Measurements from ENCODE around the gene NFATC1.

NFATC1 gene

DNA sequence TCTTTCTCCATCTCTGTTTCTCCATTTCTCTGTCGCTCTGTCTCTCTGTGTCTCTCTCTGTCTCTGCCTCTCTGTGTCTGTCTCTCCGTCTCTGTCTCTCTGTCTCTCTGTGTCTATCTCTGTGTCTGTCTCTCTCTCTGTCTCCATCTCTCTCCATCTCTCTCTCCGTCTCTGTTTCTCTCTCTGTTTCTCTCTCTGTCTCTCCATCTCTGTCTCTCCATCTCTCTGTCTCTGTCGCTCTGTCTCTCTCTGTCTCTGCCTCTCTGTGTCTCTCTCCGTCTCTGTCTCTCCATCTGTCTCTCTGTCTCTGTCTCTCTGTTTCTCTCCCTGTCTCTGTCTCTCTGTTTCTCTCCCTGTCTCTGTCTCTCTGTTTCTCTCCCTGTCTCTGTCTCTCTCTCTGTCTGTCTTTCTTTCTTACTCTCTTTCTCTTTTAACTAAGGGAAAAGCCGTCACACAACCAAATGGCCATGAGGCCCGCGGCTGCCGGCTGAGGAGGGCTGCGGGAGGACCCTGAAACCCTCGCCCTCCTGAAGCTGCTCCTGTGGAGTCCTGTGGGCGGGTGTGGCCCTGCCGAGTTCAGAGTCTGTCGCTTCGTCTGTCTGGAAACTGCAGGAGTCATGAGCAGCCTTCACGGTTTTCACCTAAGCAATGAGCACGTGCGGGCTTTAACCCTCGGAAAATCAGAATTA lies 29.3 kb downstream of the NFATC1 start:
- no peak for DNase-seq

DNA sequence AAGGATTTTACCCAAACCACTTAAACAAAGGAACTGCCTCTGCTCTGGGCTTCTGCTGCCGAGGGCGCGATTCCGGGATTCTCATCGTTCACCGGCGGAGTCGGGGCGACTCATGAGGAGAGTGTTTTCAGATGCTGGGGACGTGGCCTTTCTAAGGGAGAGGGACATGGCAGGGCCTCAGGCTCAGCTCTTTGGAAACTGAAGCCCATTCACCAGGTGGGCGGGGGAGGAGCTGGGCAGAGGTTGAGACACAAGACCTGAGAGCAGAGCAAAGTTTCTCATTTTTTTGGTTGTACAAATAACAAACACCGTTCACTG lies 29.8 kb downstream of the NFATC1 start:
- no peak for DNase-seq

DNA sequence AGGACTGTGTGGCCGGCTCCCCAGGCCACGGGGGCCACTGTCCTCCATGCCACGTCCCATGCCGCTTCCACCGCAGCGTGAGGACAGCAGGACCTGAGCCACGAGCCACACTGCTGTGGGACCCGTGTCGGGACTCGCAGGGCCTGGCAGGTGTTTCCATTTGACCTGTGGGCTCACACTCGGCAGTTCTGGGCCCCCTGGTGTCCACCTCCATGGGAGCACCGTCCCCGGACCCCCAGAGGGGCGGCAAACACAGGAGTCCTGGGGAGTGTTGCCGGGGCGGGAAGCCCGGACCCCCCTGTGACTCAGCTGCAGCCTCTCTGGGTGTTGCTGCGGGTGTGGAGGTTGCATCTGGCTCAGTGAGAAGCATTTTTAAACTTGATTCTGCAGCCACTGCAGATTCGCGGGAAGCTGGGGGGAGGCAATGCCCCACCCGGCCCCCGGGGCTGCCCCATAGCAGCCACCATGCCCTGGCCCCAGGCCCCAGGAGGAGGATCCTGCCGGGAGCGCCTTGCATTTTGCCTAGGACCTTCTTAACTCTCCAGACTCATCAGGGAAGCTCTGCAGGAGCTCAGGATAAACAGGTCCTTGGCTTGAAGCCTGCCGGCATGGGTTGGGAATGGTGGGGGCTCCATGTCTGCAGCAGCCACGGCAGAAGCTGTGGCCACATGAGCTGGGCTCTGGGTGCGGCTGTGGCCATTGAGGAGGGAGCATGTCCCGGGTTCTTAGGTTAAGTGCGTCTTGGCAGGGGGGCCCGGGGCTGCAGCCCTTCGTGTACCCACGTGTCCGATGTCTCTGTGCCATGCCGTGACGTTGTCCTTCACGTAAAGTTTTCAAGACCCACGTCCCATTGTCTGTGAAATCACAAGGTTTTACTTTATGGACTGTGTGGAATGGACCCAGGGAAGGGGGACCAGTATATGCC lies 30.9 kb downstream of the NFATC1 start:
- DNase-seq: no peak

DNA sequence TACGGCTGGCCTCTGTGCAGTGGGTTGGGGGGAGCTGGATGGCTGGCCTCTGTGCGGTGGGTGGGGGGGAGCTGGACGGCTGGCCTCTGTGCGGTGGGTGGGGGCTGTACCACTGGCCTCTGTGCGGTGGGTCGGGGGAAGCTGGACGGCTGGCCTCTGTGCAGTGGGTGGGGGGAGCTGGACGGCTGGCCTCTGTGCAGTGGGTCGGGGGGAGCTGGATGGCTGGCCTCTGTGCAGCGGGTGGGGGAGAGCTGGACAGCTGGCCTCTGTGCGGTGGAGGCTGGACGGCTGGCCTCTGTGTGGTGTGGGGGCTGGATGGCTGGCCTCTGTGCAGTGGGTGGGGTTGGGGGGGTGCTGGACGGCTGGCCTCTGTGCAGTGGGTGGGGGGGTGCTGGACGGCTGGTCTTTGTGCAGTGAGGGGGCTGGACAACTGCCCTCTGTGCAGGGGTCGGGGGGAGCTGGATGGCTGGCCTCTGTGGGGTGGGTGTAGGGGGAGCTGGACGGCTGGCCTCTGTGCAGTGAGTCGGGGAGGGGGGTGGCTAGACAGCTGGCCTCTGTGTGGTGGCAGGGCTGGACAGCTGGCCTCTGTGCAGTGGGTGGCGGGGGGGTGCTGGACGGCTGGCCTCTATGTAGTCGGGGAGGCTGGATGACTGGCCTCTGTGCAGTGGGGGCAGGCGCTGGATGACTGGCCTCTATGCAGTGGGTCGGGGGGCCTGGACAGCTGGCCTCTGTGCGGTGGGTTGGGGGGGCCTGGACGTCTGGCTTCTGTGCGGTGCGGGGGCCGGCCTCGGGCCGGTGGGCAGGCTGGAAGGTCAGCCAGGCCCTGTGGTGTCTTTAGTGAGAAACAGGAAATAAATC lies 31.9 kb downstream of the NFATC1 start:
- DNase-seq: no peak

DNA sequence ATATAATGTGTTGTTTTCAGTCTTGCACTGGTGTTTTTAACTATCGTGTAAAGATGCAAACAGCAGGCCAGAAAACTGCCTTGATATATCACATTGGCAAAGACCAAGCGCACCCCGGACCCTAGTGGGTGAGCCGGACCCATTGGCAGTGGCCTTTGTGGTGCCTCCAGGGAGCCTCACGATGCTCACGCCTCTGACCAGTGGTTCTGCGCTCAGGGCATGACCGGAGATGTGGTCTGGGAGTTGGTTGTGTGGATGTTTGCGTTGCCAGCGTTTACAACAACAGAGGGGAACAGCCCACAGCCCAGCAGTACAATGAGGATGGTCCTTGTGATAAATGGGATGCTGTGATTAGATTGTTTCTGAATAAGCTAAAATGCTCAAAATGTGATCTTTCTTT lies 32.6 kb downstream of the NFATC1 start:
- DNase-seq: no peak

DNA sequence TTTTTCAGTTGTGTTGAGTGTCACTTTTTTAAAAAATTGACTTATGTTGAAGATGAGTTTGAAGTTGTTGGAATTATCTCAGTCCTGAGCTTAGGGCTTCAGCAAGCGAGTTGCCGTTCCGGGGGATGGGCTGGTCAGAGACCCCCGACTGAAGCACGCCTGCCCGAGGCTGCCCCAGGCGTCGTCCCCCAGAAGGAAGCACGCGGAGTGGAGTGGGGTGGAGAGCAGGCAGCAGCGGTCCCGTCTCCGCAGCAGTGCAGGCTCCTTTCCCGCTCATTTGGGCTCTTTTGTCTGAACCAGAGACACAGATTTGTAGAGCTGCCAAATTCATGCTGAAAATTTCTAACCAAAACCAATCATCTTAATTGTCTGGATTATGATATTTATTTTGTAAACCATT lies 33.7 kb downstream of the NFATC1 start:
- no peak for DNase-seq

DNA sequence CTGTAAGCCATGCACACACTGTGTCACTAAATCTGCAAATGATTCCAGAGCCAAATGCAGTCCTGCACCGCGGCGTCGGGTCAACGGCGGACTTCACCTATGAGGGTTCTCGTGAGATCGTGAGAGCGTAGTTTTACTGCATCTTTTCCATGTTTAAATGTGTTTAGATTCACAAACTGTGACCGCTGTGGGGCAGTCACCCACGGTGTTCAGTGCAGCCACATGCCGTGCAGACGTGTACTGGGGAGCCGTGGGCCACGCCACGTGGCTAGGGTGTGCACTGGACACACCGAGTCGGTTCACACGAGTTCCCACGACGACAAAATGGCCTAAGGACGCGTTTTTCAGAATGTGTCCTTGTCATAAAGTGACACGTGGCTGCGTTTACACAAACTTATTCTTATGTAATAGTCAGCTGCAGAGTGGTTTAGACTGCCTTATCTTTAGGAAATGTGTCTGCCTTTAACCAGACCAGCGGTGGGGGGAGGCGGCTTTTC lies 34.1 kb downstream of the NFATC1 start:
- no peak for DNase-seq

DNA sequence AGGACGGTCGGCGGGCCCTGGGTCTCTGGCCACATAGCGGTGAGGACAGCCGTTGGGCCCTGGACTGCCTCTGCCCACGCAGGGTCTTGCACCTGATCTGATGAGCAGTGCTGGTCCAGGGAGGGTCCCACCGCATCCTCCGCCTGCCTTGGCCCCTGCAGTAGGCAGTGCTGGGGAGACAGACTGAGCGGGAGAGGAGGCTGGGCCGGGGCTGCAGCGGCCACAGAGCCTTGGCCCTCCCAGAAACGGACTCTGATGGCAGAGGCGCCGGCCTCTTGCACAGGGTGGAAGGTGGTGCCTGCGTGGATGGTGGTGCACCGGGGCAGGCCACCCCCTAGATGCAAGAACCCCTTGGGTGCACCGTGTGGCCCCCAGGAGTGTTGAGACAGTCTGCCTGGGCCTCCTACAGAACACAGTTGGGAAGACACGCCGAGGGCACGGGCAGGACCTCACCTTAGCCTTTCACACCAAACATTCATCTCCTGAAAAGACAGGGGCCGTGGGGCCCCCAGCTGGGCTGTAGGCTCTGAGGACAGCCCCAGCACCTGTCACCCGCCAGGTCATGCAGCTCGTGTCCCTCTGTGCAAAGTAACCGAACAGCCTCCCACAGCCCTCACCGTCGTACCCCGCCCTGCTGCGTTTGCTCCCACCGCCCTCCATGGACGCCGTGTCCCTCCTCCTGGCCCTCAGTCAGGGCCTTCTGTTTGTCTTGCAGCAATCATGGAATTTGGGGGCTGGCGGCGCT lies 36.8 kb downstream of the NFATC1 start:
- no peak for DNase-seq

DNA sequence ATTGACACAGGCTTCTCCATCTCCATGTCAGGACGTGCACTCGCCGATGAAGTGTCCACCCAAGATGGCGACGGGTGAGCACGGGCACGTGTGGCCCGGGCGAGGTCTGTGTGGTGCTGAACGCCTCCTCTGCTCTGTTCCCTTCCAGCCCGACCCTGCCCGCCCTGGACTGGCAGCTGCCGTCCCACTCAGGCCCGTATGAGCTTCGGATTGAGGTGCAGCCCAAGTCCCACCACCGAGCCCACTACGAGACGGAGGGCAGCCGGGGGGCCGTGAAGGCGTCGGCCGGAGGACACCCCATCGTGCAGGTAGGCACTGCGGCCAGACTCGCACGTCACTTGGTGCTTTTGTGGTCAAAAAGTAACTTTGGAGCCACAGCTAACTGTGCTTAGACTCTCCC lies 37.7 kb downstream of the NFATC1 start:
- no peak for DNase-seq

DNA sequence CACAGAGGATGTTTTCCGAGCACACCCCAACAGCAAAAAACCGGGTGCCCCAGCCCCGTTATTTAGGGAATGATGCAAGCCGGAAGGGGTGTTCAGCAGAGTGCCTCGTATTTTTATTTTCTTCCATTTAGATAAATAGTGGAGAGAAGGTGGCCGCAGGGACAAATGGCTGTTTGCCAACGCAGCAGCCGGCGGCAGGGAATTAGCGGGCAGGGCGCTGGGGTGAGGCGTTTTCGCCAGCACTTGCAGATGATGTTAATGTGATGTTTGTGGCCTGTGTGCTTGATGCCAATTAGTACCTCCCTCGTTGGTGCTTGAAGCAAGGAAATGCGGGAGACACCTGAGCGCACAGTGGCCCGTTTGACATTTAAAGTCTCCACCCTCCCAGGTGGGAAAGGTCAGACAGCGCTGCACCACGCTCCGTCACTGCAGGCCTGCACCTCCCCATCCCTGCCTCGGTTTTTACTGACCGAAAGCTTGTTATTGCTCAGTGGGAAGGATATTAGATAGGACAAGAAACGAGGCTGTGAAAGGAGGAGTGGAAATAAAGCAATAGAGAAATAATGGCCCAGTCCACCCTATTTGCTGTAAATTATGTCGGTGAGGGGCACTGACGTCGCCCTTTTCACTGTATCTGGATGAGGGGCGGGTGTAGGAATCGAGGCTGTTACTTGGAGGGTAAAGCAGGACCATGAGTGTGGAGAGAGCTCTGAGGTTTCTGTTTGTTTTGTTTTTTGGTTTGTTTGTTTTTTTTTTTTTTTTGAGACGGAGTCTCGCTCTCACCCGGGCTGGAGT lies 39.1 kb downstream of the NFATC1 start:
- no peak for DNase-seq

DNA sequence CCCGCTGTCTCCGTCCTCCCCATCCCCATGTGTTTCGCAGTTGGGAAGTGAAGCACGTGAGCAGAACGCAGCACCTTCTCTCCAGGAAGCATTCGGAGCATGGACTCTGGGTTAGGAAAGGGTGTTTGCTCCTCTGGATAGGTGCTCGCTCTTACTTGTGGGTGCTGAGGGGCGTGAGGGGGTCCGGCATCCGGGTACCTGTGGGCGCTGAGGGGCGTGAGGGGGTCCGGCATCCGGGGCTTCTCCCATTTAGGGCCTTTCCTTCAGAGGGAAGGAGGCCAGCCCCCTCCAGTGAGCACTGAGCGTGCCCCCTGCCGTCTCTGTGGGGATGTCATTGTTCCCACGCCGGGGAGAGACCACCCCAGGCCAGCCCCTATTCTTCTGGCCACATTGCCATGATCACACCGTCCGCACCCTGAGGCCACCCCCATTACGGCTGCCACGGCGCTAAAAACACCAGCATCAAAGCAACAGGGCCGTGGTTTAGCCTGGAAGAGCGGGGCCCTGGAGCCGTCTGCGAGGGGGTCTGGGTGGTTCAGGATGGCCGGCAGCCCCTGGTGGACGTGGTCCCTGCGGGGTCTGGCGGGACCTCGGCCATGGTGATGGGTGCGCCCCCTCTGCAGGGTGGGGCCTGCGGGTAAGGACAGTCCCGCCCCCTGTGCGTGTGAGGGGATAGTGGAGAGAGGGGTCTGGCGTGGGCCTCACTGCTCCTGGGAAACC lies 41.0 kb downstream of the NFATC1 start:
- DNase-seq: no peak

DNA sequence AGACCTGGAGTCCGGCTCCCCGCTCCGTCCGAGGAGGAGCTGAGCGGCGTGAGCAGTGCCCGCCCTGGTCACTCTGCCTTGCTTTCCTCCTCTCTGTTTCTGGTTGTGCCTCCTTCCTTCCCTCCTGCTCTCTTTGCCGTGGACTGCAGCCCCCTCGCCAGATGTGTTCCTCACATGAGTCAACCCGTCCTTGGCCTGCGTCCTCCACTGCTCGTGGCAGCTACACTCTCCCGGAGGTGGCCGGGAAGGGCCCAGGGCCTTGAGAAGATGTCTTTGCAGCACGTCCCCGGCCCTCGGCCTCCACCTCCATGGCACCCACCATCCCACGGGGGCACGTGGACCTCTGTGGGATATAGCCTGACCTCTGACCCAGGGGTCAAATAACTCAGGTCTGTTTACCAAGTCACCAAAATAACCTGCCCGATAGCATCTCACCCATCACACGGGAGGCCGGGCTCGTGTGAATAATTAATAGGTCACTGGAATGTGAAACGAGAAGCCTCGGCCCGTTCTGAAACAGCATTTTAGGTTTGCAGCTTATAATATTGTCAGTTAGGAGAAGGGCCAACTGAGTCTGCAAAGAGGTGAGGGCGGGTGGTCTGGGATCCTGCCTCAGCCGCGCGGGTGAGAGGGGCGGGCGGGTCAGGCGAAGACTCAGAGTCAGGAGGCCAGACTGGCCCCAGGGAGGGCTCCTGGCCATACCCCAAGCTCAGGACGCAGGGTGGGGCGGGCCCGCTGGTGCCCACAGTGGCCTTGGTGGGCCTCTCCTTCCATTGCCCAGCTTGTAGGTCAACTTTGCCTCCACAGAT lies 42.6 kb downstream of the NFATC1 start:
- DNase-seq: no peak

DNA sequence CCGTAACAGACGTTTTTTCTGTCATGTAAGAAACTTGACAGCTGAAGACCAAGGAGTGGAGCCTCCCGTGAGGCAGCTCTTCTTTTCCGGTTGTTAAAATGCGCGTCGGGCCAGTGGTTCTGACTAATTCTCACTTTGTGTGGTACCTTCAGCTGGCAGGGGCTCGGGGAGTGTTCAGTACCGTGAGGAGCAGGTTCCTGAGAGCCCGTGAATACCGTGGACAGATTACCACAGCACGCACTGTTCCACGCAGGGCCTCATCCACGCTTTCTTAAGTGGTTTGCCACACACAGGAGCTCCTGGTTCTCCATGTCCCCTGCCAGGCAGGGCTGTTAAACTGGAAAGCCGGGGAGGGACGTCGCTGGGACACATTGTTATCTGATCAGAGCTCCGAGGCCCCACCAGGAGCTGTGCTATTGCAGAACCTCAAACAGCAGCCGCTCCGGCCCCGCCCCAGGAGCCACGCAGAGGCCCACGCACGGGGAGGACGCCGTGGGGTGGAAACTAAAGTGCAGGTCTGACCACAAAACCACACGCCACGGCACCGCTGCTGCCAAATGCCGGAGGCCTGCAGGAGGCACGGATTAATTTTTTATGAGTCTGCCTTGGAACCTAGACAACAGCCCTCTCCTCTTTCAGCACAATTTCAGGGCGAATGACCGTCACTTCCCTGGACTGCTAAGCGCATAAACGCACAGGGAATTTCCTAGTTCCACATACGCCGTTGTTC lies 43.3 kb downstream of the NFATC1 start:
- DNase-seq: no peak

DNA sequence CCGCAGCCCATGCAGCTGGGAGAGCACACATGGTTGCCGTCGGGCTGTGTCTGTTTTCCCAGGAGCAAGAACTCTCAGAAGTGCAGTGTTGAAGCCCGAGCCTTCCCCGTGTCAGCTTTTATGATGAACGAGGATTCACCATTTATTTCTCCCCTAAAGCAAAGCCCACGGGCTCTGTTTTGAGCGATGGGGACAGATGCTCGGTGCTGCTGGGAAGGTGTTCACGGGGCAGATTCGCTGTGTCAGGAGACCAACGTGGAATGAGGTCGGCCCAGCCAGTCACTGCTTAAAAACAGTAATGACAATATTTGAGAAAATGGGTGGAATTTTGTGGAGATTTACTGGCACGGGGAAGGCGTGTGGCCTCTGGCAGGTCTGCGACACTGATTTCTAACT lies 43.9 kb downstream of the NFATC1 start:
- DNase-seq: no peak

DNA sequence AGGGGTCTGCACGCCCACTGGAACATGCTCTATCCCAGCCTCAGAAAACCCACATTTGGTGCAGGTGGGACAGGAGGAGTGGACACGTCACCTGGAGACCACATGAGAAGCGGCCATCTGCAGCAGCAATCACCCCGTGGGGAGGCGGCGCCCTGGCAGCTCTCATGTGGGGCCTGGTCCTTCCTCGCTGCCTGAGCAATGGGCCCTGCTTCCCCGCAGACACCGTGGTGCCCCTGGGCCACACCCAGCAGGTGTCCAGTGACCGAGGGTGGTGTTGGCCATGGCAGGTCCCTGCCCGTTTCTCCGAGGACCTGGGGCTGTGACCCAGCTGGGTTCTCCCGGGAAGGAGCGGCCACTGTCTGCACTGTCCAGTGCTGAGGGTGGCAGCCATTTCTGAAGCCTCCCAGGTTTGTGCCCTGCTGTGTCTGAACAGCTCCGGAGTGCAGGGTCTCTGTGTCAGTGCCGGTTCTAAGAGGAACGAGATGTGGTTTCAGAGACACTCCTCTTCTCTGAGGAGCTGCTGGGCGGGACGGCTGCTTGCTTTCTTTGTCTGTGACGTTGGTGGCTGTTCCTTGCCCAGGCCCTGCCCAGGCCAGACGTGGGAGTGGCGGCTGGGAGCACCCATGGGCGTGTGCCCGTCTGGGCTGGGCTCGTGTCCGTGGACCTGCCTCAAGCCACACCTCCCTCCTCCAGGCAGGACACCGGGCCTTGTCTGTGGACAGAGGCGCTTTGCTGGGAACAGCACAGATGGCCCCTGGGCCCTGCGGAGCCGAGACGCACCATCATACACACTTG lies 44.8 kb downstream of the NFATC1 start:
- DNase-seq: no peak

DNA sequence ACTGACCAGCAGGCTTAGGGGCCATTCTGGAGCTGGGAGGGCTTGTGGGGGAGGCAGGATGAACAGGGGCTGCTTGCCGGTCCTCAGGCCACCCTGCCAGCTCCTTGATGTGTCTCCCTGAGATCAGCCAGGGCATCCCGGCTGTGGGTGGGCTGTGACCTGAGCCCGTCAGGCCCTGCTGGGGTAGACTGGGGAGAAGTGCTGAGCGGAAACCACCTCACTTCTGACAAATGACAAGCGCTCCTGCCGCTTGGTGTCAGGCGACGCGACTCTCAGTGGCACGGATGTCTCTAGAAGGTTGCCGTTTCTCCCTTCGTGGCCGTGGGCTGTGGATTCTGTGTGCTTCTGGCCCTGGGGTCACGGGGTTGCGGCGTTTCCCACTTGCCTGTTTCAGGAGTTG lies 45.7 kb downstream of the NFATC1 start:
- DNase-seq: no peak

DNA sequence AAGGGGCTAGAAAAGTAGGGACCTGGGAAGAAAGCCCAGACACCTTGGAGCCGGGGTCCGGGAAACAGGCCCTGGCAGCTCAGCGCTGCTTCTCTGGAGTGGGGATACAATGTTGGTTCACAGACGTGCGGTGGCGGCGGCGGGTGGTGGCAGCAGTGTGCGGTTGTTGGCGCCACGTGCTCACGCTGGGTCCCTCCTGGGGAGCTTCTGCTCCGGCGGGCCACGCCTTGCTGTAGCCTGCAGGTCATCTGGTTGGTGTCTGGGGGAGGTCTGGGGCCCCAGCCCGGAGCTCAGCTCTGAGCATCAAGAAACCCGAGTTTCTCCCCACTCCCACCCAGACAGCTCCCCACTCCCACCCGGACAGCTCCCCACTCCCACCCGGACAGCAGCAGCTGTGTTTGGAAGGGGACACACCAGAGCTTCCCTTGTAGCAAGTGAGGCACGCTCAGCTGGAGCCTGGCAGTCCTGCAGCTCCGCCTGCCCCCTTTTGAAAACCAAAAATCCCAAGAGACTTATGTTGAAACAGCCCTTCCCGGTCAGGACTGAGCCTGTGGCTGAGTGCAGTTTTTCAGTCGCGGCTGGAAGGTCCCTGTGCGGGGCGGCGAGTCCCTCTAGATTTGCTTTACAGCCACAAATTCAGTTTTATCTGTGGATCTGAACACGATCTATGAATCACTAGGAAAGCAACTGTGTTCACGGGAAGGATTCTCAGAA lies 46.9 kb downstream of the NFATC1 start:
- no peak for DNase-seq

DNA sequence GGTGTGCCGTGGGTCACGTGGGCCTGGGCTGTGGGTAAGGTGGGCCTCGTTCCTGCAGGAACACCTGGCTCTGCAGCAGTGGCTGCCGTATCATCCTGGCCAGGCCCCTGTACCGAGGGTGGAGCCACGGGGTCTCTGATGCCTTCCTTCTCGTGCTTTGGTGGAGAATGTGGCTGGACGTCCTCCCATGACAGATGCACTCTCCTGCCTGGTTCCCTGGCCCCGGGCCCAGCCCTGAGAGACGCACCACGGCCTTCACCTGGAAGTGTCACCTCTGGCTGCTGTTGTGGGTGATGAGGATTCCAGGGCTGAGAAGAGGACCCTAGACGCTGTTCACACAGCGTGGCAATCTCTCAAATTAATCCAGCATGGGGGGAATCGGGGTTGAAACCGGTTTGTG lies 49.5 kb downstream of the NFATC1 start:
- no peak for DNase-seq
